NK-92 treated with Interleukin-12 subunit alpha and Interleukin-12 subunit beta, amount 100 ng/mL, for 24 hours (cell line): ENCODE data around the gene NLRP8.
"Not testable (repeated sequence)": the region's sequence is repeated elsewhere in the genome, so short reads cannot be mapped to it uniquely, and the experiment has no call there.

Source experiments
- DNase-seq: peaks from one replicate; lab custom pipeline; 2025; lab: John Stamatoyannopoulos, UW

Gene NLRP8

GRCh38 chr19:55947532-55947931 lies at the start of gene NLRP8:
NLRP8 (plus strand) TSS chr19:55947832.
- DNase-seq = no peak

DNA sequence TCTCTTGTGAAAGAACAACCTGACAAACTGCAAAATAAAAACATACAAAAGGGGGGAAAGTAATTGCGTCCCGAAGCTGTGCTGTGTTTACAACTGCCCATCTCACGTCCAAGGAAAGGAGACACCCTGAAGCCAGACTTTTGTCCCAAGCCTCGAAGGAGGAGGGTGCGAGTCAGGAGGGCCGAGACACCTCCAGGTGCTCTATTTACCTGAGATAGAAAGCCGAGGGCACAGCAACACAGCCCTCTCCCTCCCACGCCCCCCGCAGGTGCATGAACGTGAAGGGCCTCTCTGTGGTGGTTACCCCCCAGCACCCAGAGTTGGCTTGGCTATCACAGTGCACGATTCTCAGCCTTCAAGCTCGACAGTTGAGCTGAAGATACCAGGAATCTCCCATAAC lies 48.7 kb upstream of the NLRP8 start:
- no peak for DNase-seq

GRCh38 chr19:55901369-55902079 lies 46.1 kb upstream of the NLRP8 start:
- DNase-seq = no peak

GRCh38 chr19:55902080-55902751 lies 45.4 kb upstream of the NLRP8 start:
- DNase-seq = no peak

DNA sequence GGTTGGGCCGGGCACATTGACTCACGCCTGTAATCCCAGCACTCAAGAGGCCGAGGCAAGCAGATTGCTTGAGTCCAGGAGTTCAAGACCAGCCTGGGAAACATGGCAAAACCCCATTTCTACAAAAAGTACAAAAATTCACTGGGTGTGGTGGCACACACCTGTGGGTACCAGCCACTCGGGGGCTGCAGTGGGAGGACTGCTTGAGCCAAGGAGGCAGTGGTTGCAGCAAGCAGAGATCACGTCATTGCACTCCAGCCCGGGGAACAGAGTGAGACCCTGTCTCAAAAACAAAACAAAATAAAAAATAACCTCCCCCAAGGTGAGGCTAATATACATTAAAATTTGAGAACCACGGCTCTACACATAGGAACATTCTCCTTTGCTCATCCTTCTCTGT lies 40.3 kb upstream of the NLRP8 start:
- no peak for DNase-seq

DNA sequence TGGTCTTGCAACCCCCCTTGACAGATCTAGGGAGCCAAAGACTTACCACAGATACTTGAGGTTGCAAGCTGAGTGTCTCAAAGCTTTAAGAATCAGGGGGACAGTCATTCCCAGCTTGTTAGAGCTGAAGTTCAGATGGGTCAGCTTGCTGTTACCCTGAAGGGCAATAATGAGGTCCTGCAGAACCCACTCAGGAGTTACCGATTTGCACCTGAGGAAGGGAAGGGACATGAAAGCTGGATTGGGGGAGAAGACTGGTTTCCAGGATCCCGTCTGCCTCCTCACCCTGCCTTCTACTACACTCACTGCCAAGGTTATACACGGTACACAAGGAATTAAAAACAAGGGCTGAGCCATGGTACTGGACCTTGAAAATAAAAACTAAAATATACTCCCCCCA lies 39.9 kb upstream of the NLRP8 start:
- no peak for DNase-seq

DNA sequence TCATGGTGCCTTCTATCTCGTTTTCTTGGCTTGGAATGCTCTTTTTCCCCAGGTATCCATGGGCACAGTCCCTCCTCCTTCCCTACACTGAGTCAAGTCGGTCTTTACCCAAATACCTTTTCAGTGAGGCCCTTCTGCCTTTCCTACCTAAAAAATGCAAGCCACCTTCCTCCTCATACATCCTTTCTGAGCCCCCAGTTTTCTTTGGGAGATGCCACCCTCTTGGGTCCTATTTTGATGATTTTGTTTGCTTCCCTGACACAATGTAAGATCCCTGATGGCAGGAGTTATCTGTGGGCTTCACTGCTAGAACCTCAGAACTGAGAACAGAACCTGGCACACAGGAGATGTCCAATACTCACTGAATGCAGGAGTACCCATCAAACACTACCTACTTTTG lies 37.8 kb upstream of the NLRP8 start:
- no peak for DNase-seq

- DNase-seq = no peak
These were observed 34.7 kb upstream of the NLRP8 start for GRCh38 chr19:55912916-55913315.

GRCh38 chr19:55913643-55914268 lies 33.9 kb upstream of the NLRP8 start:
- no peak for DNase-seq

DNA sequence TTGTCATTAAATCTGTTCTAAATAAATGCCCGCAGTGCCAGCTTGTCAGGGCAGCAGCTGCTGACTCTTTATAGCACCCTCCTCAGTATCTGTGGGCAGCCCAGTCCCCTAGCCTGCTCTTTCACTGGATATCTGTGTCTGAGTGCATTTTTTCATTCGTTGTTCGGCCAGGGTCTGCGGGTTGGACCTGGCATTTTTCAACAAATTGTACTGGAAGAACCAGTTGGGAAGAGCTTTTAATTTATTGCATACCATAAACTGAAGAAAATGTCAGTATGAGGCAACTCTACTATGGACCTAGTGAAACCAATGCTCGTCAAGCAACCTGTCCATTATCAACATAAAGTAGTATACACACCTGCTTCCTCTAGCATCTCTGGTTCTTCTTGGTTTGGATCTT lies 24.1 kb upstream of the NLRP8 start:
- no peak for DNase-seq

DNA sequence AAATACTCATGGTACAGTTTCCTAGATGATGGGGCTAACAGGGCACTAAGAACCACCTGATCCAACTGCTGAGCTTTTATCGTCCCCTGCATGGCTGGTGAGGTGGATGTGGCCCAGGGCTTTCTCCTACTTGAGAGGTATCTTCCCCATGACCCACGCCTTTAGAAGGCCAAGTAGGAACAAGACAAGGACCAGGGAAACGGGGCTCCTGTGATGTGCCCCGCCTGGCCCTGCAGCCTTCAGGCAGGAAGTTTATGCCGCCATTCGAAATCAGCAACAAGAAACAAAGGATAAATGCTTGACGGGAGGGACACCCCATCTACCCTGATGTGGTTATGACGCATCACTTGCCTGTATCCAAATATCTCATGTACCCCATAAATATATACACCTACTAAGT lies 19.6 kb upstream of the NLRP8 start:
- DNase-seq = no peak

- DNase-seq = not testable (repeated sequence)
These were observed 18.4 kb upstream of the NLRP8 start for GRCh38 chr19:55929258-55929657.

DNA sequence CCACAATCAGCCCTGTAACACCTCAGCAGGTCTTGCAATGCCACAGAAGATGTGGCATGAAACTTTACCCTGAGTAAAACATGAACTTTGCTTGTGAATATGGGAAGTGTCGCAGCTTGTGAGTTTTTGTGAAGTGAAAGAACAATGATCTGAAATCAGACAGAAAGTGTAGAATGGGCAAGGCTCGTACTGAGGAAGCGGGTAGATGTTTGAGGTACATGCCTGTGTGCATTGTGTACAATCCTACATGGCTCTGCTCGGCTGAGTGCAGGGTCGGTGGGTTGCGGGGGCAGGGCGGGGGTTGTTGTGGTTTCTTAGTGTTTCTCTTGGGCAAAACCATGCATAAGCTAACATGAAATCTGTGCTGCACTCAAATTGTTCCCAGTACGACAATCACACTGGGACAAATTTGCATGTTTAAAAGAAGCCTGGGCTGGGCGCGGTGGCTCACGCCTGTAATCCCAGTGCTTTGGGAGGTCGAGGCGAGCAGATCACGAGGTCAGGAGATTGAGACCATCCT lies 16.6 kb upstream of the NLRP8 start:
- DNase-seq = no peak

- DNase-seq = no peak
These were observed 15.7 kb upstream of the NLRP8 start, which contains the start of gene NLRP13 for GRCh38 chr19:55931936-55932386. NLRP13 (minus strand) TSS chr19:55932336; CDS start chr19:55932311, 25 bp downstream.

- DNase-seq = no peak
These were observed 12.4 kb upstream of the NLRP8 start for GRCh38 chr19:55935206-55935605.

GRCh38 chr19:55939206-55939605 lies 8.4 kb upstream of the NLRP8 start:
- no peak for DNase-seq

DNA sequence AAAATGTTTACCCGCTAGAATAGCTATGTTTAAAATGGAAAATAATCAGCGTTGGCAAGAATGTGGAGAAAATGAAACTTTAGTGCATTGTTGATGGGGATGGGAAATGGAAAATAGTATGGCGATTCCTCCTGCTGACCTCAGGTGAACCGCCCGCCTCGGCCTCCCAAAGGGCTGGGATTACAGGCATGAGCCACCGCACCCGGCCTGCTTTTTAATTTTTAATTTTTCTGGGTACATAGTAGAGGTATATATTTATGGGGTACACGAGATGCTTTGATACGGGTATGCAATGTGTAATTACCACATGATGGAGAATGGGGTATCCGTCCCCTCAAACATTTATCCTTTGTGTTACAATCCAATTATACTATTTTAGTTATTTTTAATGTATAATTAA lies 7.3 kb upstream of the NLRP8 start:
- DNase-seq = no peak

GRCh38 chr19:55950566-55950965 lies 2.9 kb downstream of the NLRP8 start:
- DNase-seq = not testable (repeated sequence)

GRCh38 chr19:55956431-55956830 lies 8.8 kb downstream of the NLRP8 start:
- DNase-seq = no peak

DNA sequence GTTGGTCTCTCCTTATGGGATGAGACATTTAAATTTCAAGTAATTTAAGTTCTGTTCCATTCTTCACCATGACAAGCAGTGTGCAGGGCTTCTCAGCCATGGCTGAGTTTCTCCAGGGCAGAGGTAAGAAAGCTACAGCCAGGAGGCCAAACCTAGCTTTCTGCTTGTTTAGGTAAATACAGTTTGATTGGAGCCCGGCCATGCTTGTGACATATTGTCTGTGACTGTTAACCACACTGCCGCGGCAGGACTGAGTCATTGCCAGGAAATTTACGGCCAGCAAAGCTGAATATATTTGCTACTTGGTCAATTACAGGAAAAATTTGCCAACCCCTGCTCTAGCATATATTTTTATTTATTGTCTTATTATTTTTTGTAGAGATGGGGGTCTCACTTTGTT lies 10.7 kb downstream of the NLRP8 start:
- DNase-seq = peak; percentile 35

- no peak for DNase-seq
These were observed 12.5 kb downstream of the NLRP8 start for GRCh38 chr19:55959996-55960675.

DNA sequence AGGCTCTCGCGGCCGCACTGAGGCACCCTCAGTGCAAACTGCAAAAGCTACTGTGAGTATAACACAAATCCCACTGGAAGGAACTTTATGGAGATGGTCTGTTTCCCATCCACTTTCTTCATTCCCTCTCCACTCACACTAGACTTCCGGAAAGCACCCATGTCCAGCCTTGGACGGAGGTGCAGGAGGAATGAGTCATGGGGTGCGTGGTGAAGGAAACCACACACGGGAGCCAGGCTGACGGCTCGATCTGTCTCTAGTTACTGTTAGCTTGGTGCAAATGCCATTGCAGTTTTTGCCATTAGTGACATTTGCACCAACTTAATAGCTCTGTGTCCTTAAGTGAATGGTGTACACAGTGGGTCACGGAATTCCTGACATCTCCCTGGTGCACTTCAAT lies 14.6 kb downstream of the NLRP8 start:
- DNase-seq = no peak
